H1 (cell line): ENCODE data around the gene CTNND2. TPM values are rescaled to one million over a fixed set of nuclear protein-coding genes. Genes with fewer than 3 reads are reported as not detected.

Experiments used
- CTCF ChIA-PET: fragments of 300-600 bp; sonication (Branson Sonifier 250); formaldehyde crosslinking; loops from one replicate; lab custom pipeline; 2021; ENCODE audit not compliant: partially characterized antibody; lab: Charles Lee
- POLR2A ChIA-PET: fragments of 300-600 bp; sonication (Branson Sonifier 250); formaldehyde crosslinking; loops from one replicate; lab custom pipeline; 2021; ENCODE audit warnings: inconsistent platforms; ENCODE audit not compliant: partially characterized antibody; lab: Charles Lee
- DNase-seq, 2 experiments: peaks; one replicate each; pipeline versions ENCODE4 v3.0.0 to v3.0.0-alpha.2; 2010 to 2022; ENCODE audit warnings: low spot score in 2 of 2, low read depth in 1 of 2, mixed read lengths in 1 of 2
- FAIRE-seq: peaks from 2 replicates; lab custom pipeline; 2011; peaks lifted over from hg19 to GRCh38; lab: Jason Lieb, UNC
- H2AFZ ChIP-seq: 2 replicates; pipeline ENCODE4 v1.8.1; 2012; ENCODE audit warnings: low read length, inconsistent platforms
- H2AK5ac ChIP-seq: 2 replicates; pipeline ENCODE4 v1.6.1; 2013; ENCODE audit warnings: low read depth, low read length
- H2BK120ac ChIP-seq: replicated peaks from 2 replicates; pipeline ENCODE3; 2013; ENCODE audit warnings: low read depth, low read length, inconsistent platforms
- H2BK12ac ChIP-seq: 2 replicates; pipeline ENCODE4 v1.6.1; 2013; ENCODE audit warnings: low read depth, low read length
- H2BK15ac ChIP-seq: 2 replicates; pipeline ENCODE4 v1.6.1; 2013; ENCODE audit warnings: low read length
- H2BK20ac ChIP-seq: 2 replicates; pipeline ENCODE4 v1.6.1; 2013; ENCODE audit warnings: low read length
- H2BK5ac ChIP-seq: 2 replicates; pipeline ENCODE4 v1.6.1; 2013; ENCODE audit warnings: low read depth, low read length
- H3K14ac ChIP-seq: 2 replicates; pipeline ENCODE4 v1.6.1; 2013; ENCODE audit warnings: inconsistent platforms; ENCODE audit not compliant: insufficient read length
- H3K18ac ChIP-seq: 2 replicates; pipeline ENCODE4 v1.6.1; 2013; ENCODE audit warnings: low read length; ENCODE audit errors: extremely low read depth
- H3K23ac ChIP-seq: 2 replicates; pipeline ENCODE4 v1.6.1; 2013; ENCODE audit warnings: inconsistent platforms; ENCODE audit not compliant: insufficient read length
- H3K23me2 ChIP-seq: 2 replicates; pipeline ENCODE4 v1.6.1; 2013; ENCODE audit warnings: low read depth, low read length
- H3K27ac ChIP-seq: 2 replicates; pipeline ENCODE4 v1.6.1; 2011; ENCODE audit warnings: low read depth, low read length, inconsistent platforms
- H3K27me3 ChIP-seq, 4 experiments: replicated peaks in 1 of 4; 1 replicate in 1 of 4; 2 replicates in 3 of 4; pipeline versions ENCODE4 v1.6.1 to v1.8.1; 2011 to 2013; ENCODE audit warnings: low read length in 3 of 4, mild to moderate bottlenecking in 3 of 4, inconsistent platforms in 2 of 4, mixed read lengths in 2 of 4, moderate library complexity in 1 of 4; ENCODE audit not compliant: control insufficient read depth in 3 of 4, insufficient read depth in 3 of 4; ENCODE audit errors: extremely low read depth in 1 of 4
- H3K36me3 ChIP-seq, 4 experiments: 2 replicates each; pipeline versions ENCODE4 v1.6.1 to v1.8.1; 2011 to 2013; ENCODE audit warnings: mild to moderate bottlenecking in 4 of 4, low read length in 3 of 4, moderate library complexity in 2 of 4, control low read depth in 1 of 4, inconsistent platforms in 1 of 4; ENCODE audit not compliant: insufficient read depth in 4 of 4, control insufficient read depth in 2 of 4
- H3K4ac ChIP-seq: replicated peaks from 2 replicates; pipeline ENCODE3; 2013; ENCODE audit warnings: low read length, low read depth, mixed read lengths, inconsistent platforms; ENCODE audit not compliant: insufficient read length
- H3K4me1 ChIP-seq, 4 experiments: replicated peaks in 1 of 4; 1 replicate in 1 of 4; 2 replicates in 3 of 4; pipeline versions ENCODE4 v1.6.1 to v1.8.1; 2011 to 2013; ENCODE audit warnings: low read length in 3 of 4, inconsistent platforms in 2 of 4, mixed read lengths in 1 of 4; ENCODE audit not compliant: insufficient read depth in 4 of 4, control insufficient read depth in 3 of 4
- H3K4me2 ChIP-seq, 2 experiments: 2 replicates each; pipeline versions ENCODE4 v1.6.1 to v1.8.1; 2011 to 2013; ENCODE audit warnings: low read depth in 2 of 2, low read length in 2 of 2, control low read depth in 1 of 2, inconsistent platforms in 1 of 2, mild to moderate bottlenecking in 1 of 2; ENCODE audit not compliant: insufficient read depth in 1 of 2
- H3K4me3 ChIP-seq, 4 experiments: fragments of 200-600, 300-600 bp in 1 of 4; sonication (generic), shearing (Covaris generic), sonication (Bioruptor Twin) in 1 of 4; 2 replicates each; pipeline versions ENCODE4 v1.5.1 to v1.8.1; 2011 to 2016; ENCODE audit warnings: low read length in 4 of 4, low read depth in 3 of 4, control low read depth in 2 of 4, inconsistent platforms in 2 of 4, mild to moderate bottlenecking in 2 of 4, mixed read lengths in 1 of 4, moderate library complexity in 1 of 4; ENCODE audit not compliant: insufficient read depth in 2 of 4; ENCODE audit errors: extremely low read depth in 1 of 4
- H3K56ac ChIP-seq: replicated peaks from 2 replicates; pipeline ENCODE3; 2013; ENCODE audit warnings: low read depth, mild to moderate bottlenecking, mixed read lengths, low read length, inconsistent platforms; ENCODE audit not compliant: insufficient read length
- H3K79me1 ChIP-seq: 2 replicates; pipeline ENCODE4 v1.6.1; 2013; ENCODE audit warnings: low read depth, low read length, control low read depth
- H3K79me2 ChIP-seq, 2 experiments: 2 replicates each; pipeline versions ENCODE4 v1.6.1 to v1.8.1; 2012 to 2013; ENCODE audit warnings: low read length in 2 of 2, mild to moderate bottlenecking in 2 of 2, inconsistent platforms in 1 of 2; ENCODE audit not compliant: insufficient read depth in 2 of 2, control insufficient read depth in 1 of 2
- H3K9ac ChIP-seq, 4 experiments: replicated peaks in 1 of 4; 1 replicate in 1 of 4; 2 replicates in 3 of 4; pipeline versions ENCODE4 v1.6.1 to v1.8.1; 2011 to 2013; ENCODE audit warnings: low read depth in 3 of 4, low read length in 3 of 4, control low read depth in 2 of 4, mild to moderate bottlenecking in 2 of 4, moderate library complexity in 2 of 4, inconsistent platforms in 1 of 4; ENCODE audit errors: extremely low read depth in 1 of 4
- H3K9me3 ChIP-seq, 2 experiments: 2 replicates each; pipeline versions ENCODE4 v1.6.1 to v1.8.1; 2012 to 2013; ENCODE audit warnings: mild to moderate bottlenecking in 2 of 2, moderate library complexity in 2 of 2, control low read depth in 1 of 2, inconsistent platforms in 1 of 2, low read depth in 1 of 2, low read length in 1 of 2, mixed read lengths in 1 of 2; ENCODE audit not compliant: insufficient read depth in 2 of 2
- H4K20me1 ChIP-seq, 2 experiments: replicated peaks in 1 of 2; 2 replicates each; pipeline versions ENCODE3 to v1.8.1; 2011 to 2013; ENCODE audit warnings: inconsistent platforms in 2 of 2, low read length in 2 of 2, mild to moderate bottlenecking in 1 of 2; ENCODE audit not compliant: insufficient read depth in 2 of 2, control insufficient read depth in 1 of 2
- H4K5ac ChIP-seq: 2 replicates; pipeline ENCODE4 v1.6.1; 2013; ENCODE audit warnings: low read length, low read depth, mixed read lengths, inconsistent platforms; ENCODE audit not compliant: insufficient read length
- H4K8ac ChIP-seq: 2 replicates; pipeline ENCODE4 v1.8.0; 2013; ENCODE audit warnings: mild to moderate bottlenecking, moderate library complexity, low read length, inconsistent platforms; ENCODE audit not compliant: insufficient read depth; ENCODE audit errors: extremely low read depth
- H4K91ac ChIP-seq: replicated peaks from 2 replicates; pipeline ENCODE3; 2013; ENCODE audit warnings: low read length, mixed read lengths, inconsistent platforms; ENCODE audit not compliant: insufficient read length
- ATF2 ChIP-seq: IDR thresholded peaks from 2 replicates; pipeline ENCODE4 v1.6.1; 2012; ENCODE audit warnings: low read length, inconsistent platforms
- ATF3 ChIP-seq: IDR thresholded peaks from 2 replicates; pipeline ENCODE4 v1.6.1; 2011; ENCODE audit warnings: low read depth, mild to moderate bottlenecking, low read length; ENCODE audit not compliant: insufficient read depth
- CHD2 ChIP-seq: IDR thresholded peaks from 2 replicates; pipeline ENCODE4 v1.6.1; 2012; ENCODE audit warnings: low read length, improper control_type of control experiment
- KDM4A ChIP-seq: IDR thresholded peaks from one replicate; pipeline ENCODE4 v1.7.1; 2012; ENCODE audit warnings: low read depth, mild to moderate bottlenecking, moderate library complexity, low read length, inconsistent platforms; ENCODE audit not compliant: severe bottlenecking
- PHF8 ChIP-seq: fragments of 200-600 bp; sonication (generic); conservative IDR thresholded peaks from 2 replicates; pipeline ENCODE4 v1.7.1; 2012; ENCODE audit warnings: low read depth, mild to moderate bottlenecking, inconsistent platforms, low read length, moderate library complexity
- POLR2A ChIP-seq, 2 experiments: IDR thresholded peaks; 1 replicate in 1 of 2; 2 replicates in 1 of 2; pipeline ENCODE4 v1.6.1; 2011; ENCODE audit warnings: low read depth in 2 of 2, low read length in 2 of 2, mild to moderate bottlenecking in 2 of 2; ENCODE audit errors: control extremely low read depth in 1 of 2
- SIN3A ChIP-seq, 2 experiments: IDR thresholded peaks in 1 of 2; conservative IDR thresholded peaks in 1 of 2; 2 replicates each; pipeline ENCODE4 v1.6.1; 2011 to 2012; ENCODE audit warnings: low read length in 2 of 2, improper control_type of control experiment in 1 of 2, low read depth in 1 of 2, mild to moderate bottlenecking in 1 of 2
- SIX5 ChIP-seq: IDR thresholded peaks from 2 replicates; pipeline ENCODE4 v1.6.1; 2011; ENCODE audit warnings: mild to moderate bottlenecking, low read depth, low read length
- SP2 ChIP-seq: IDR thresholded peaks from 2 replicates; pipeline ENCODE4 v1.6.1; 2012; ENCODE audit warnings: mild to moderate bottlenecking, low read length, inconsistent platforms
- WGBS, 2 experiments: shearing (Covaris generic) in 1 of 2; methylation state at CpG; one replicate each; pipeline versions ENCODE4 v1.1.6 to v1.1.7; 2013 to 2015; ENCODE audit warnings: low lambda C conversion rate in 2 of 2, mixed read lengths in 2 of 2, inconsistent platforms in 1 of 2, low coverage in 1 of 2, missing lambda C conversion rate in 1 of 2; ENCODE audit not compliant: insufficient replicate concordance in 2 of 2, insufficient coverage in 1 of 2, insufficient read length in 1 of 2; ENCODE audit errors: extremely low coverage in 1 of 2, missing lambda C conversion rate in 1 of 2; 5-methylcytosine and 5-hydroxymethylcytosine counted together
- polyA plus RNA-seq, 7 experiments: library from polyadenylated mRNA; depleted of rRNA in 3 of 7; stranded (reverse) in 5 of 7; unstranded in 2 of 7; fragments of >200 nt in 5 of 7; fragments of 200-250 nt in 2 of 7; gene quantifications; 1 replicate in 5 of 7; 2 replicates in 1 of 7; 4 replicates in 1 of 7; pipeline versions ENCODE4 v1.2.1 to v1.2.3, GENCODE V29; 2011 to 2013; ENCODE audit warnings: missing spikeins in 2 of 7, mixed read lengths in 2 of 7
- total RNA-seq: library from RNA; stranded (reverse); fragmentation: NEBNext Ultra II Directional; extraction: Animal tissue kit (Norgen Biotek cat#: 25700); gene quantifications from 2 replicates; pipeline ENCODE4 v1.2.1, GENCODE V29; 2021

CTNND2 gene
- total and polyA plus RNA-seq, 2 of the 8 experiments (the other 6 are each of a cell fraction or from before 2014, with no cell fraction given): 7.4 to 14.2 TPM

GRCh38 chr5:11757661-11758060, 146.6 kb downstream of the CTNND2 start:
- no peak overlapping the region for H2BK12ac ChIP-seq
- no peak overlapping the region for H4K5ac ChIP-seq
- no peaks in the 10 kb centered on the region for H3K4me1 ChIP-seq
- H3K4ac ChIP-seq: no peak overlapping the region
- ChIA-PET CTCF (interaction anchor here (1.1 kb wide), 1 partner anchor 14 kb away, joined by 3 read pairs; no protein-coding TSS in a partner anchor), POLR2A (no interaction called here)
- no peak overlapping the region for H2AFZ ChIP-seq
- no peaks in the 10 kb centered on the region for H3K9me3 ChIP-seq
- H4K8ac ChIP-seq: no peak overlapping the region
- TF ChIP-seq CHD2: no peak
- no peak for TF ChIP-seq SIN3A (conservative IDR thresholded peaks at IDR 0.05 in 1 of 2, IDR thresholded peaks at IDR 0.05 in 1 of 2; ENCODE audit: low read depth in 1 of 2, low read length in 2 of 2)
- TF ChIP-seq SP2: no peak
- TF ChIP-seq ATF2: no peak
- TF ChIP-seq ATF3: no peak
- no peak for TF ChIP-seq SIX5
- TF ChIP-seq PHF8: no peak
- no peak for TF ChIP-seq POLR2A (IDR thresholded peaks at IDR 0.05; ENCODE audit: control extremely low read depth in 1 of 2, low read depth in 2 of 2, low read length in 2 of 2)
- TF ChIP-seq KDM4A: no peak
- H3K36me3 ChIP-seq: no peaks in the 10 kb centered on the region
- no peak overlapping the region for H3K4me3 ChIP-seq
- H3K18ac ChIP-seq: no peak overlapping the region
- no peak overlapping the region for H3K23ac ChIP-seq
- no peak overlapping the region for H2BK5ac ChIP-seq
- H3K79me2 ChIP-seq: no peaks in the 10 kb centered on the region
- no peak overlapping the region for H3K56ac ChIP-seq
- no peak overlapping the region for H2BK20ac ChIP-seq
- no peaks in the 10 kb centered on the region for H4K20me1 ChIP-seq
- no peaks in the 10 kb centered on the region for H3K27me3 ChIP-seq
- no peak overlapping the region for H3K14ac ChIP-seq
- no peak overlapping the region for H2BK120ac ChIP-seq
- no peaks in the 10 kb centered on the region for H3K23me2 ChIP-seq
- DNase-seq: no peak
- H3K27ac ChIP-seq: no peak overlapping the region
- H3K4me2 ChIP-seq: no peak overlapping the region
- H3K79me1 ChIP-seq: no peaks in the 10 kb centered on the region; the same call in 1 of the 2 replicates
- FAIRE-seq: no peak
- WGBS, 2 experiments: 96% methylated on average over 1 of the region's 1 CpG; no CpG with 5 or more reads in 1 of the 2 experiments
- no peak overlapping the region for H4K91ac ChIP-seq
- no peak overlapping the region for H2BK15ac ChIP-seq
- H2AK5ac ChIP-seq: no peak overlapping the region
- H3K9ac ChIP-seq: no peak overlapping the region
